Umbilical cord (tissue), 2 donors: ENCODE measurements around the gene TCF12. TPM values are rescaled to one million over a fixed set of nuclear protein-coding genes. Genes with fewer than 3 reads are reported as not detected.

Source experiments
- DNase-seq: peaks from one replicate; pipeline ENCODE4 v3.0.0-alpha.2; 2015; ENCODE audit warnings: low spot score
- total RNA-seq: library from RNA; depleted of rRNA; stranded (reverse); fragments of >200 nt; gene quantifications from one replicate; pipeline ENCODE4 v1.2.3, GENCODE V29; 2014; ENCODE audit warnings: low replicate concordance; ENCODE audit not compliant: insufficient read depth

Gene TCF12
- total RNA-seq, result 119 TPM

DNA sequence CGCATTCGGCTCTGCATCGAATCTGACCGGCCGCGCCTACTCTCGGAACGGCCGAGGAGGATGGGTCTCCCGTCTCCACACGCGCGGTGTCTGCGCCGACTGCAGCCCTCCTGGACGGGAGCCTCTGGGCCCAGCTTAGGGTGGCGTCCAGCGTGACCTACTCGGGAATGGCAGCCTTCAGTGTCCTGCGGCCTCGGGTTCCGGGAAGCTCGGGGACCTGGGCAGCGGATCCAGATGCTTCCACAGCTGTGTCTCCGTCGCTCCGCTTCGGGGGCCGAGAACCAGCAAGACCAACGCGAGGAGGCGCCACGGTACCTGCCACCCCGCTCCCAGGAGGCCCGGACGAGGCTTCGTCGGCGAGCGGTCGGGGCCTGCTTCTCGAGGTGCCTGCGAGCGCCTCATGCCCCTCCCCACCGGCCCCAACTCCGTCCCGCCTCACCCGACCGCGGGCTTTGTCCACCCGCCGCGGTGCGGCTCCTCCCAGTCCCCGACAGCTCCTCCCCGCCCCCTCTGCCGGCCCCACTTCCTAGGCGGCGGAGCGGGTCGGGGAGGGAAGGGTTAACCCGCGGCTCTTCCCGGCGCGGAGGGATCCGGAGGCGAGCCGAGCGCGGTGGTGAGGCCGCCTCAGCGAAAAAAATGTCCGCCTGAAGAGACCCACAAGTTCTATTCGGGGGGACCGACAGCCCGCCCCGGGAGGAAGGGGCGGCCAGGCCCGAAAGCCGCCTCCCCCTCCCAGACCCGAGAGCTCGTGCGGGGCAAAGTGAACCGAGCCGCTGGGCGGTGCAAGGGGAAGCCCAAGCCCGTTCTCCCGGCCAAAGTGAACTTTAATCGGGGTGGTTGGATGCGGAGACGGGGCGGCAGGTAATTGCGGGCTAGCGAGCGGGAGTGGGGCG is at the start of gene TCF12:
Gene TCF12, plus strand, starts transcription at position 599 of the 893 bp plus-strand sequence. CDS start 1,270 bp downstream, outside the sequence.
- peak; percentile 97 for DNase-seq

- peak; percentile 5 for DNase-seq
Measured at GRCh38 chr15:56869573-56869972, 48.9 kb upstream of the TCF12 start.

DNA sequence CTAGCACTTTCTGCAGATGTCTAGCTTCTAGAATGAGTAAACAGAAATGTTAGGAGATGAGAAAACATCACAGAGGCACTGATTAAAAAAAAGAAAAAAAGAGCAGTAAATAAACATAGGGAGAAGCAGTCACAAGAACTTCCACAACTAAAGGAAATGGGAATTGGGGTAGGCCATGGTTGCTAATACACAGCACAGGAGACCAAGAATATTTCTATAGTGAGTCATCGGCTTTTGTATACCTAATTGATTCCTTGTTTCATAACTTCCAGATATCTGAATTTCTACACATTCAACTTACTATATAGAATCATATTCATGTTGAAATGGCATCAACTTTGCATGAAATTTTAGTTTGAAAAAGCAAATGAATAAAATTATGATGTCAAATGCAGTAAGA is 47.3 kb upstream of the TCF12 start:
- peak; percentile 4 for DNase-seq

DNA sequence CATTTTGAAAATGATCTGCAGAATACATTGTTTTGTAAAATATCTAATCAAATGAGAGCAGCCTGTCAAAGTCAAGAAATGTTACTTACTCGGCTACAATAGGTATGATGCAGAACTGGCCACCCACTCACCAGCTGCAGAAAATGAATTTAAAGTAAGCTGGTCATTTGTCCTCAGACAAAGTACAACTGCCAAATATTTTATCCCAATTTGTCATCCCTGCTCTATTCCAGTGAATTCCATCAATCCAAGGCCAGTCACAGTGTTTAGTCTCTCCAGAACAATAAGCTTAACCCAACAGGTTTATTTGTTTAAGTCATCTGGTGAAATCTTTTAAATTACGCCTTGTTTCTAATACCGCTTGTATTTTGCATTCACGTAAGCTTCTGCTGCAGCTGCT is 46.6 kb upstream of the TCF12 start:
- no peak for DNase-seq

- DNase-seq, result no peak
Measured at GRCh38 chr15:56877255-56877970, 41.0 kb upstream of the TCF12 start.

GRCh38 chr15:56879502-56879901 is 38.9 kb upstream of the TCF12 start:
- DNase-seq, result no peak

DNA sequence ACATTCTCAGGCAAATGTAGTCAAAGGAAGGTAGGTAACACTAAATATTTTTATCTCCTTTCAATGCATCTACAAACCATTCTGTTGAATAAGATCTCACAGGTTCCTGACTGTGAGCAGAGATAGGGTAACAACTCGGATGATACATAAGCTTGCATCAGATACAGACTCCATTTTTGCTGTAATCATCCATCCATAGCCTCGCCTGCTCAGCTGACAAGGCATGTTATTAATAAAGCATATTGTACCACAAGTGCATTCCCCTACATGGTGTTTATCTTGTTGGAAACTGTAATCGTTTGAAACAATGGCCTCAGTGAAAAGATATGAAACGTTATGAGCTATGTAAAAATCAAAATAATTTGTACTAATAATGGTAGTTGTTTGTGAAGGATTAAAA is 35.4 kb upstream of the TCF12 start:
- DNase-seq, result no peak

GRCh38 chr15:56886363-56886931 is 32.0 kb upstream of the TCF12 start:
- DNase-seq, result no peak

- DNase-seq, result peak; percentile 97
Measured at GRCh38 chr15:56886932-56887781, 31.3 kb upstream of the TCF12 start.

GRCh38 chr15:56887782-56888438 is 30.5 kb upstream of the TCF12 start:
- no peak for DNase-seq

DNA sequence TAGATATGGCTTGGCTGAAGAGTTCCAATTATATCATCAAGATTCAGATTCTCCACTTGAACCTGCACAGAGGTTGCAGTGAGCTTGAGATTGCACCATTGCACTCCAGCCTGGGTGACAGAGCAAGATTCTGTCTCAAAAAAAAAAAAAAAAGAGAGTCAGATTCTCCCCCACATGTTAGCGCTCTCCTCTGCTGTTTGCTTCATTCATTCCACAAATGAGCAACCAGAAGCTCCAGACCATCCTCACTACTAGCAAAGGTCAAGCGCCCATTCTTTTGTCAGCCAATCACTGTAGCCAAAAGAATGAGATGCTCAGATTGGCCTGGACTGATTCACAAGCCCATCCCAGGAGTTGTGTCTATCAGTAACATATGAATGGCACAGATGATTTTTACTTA is 28.4 kb upstream of the TCF12 start:
- no peak for DNase-seq

GRCh38 chr15:56891852-56892440 is 26.5 kb upstream of the TCF12 start:
- no peak for DNase-seq

- DNase-seq, result no peak
Measured at GRCh38 chr15:56892659-56893363, 25.6 kb upstream of the TCF12 start.

GRCh38 chr15:56893364-56893678 is 25.1 kb upstream of the TCF12 start:
- no peak for DNase-seq

- peak; percentile 23 for DNase-seq
Measured at GRCh38 chr15:56894601-56895000, 23.8 kb upstream of the TCF12 start.

DNA sequence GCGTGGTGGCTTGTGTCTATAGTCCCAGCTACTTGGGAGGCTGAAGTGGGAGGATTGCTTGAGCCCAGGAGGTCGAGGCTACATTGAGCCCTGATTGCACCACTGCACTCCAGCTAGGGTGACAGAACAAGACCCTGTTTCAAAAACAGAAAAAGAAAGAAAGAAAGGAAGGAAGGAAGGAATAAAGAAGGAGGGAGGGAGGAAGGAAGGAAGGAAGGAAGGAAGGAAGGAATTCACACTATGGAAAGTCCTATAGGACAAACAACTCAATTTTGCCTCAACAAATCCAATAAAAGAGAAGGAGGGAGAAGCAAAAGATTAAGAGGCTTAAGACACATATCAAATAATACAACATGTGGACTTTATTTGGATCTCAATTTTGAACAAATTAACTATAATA is 16.5 kb upstream of the TCF12 start:
- DNase-seq, result no peak

DNA sequence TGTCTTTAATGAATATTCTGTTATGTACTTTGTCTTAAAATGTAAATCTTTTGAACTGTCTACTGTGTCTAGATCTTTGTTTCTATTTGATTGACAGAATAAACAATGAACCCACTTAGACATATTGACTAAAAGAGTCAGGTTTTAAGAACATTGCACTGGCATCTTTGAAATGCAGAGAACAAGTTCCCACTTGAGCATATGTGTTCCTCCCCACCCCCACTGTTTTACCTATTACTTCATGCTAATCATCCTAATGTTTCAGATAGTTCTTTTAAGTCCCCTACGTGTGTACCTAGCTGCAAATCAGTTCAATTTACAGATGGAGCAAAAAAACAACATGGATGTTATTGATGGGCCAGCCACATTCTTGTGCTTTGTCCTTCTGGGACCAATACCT is 11.7 kb upstream of the TCF12 start:
- no peak for DNase-seq

- no peak for DNase-seq
Measured at GRCh38 chr15:56910801-56911200, 7.6 kb upstream of the TCF12 start.

- DNase-seq, result no peak
Measured at GRCh38 chr15:56913241-56913640, 5.2 kb upstream of the TCF12 start.

DNA sequence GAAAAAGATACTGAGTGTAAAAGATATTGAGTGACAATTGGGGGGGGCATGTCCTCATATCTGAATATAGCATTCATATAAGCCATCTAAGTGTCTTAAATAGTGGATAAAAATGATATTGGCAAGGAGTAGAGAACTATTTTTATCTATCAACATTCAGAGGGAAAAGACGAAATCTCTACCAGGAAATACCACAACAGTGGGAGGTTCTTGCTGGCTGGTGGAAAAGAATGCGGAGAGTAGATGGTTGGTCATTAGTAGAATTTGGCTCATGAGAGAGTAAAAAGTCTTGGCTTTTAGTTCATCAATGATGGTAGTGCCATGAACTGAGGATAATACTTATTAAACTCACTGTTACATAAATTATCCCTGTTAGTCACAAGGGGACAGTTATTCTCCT is 4.8 kb upstream of the TCF12 start:
- DNase-seq, result peak; percentile 20
